ENCODE measurements around the gene TFDP2.

TFDP2 gene

GRCh38 chr3:142159083-142159740, 9.9 kb upstream of the TFDP2 start:
- ATAC-seq: no peak
- TF ChIP-seq ZC3H10 (CRISPR knock-in tag; IDR thresholded peaks at IDR 0.05) (no peak), ZFP3 (CRISPR knock-in tag; IDR thresholded peaks at IDR 0.05) (no peak), OSR1 (CRISPR knock-in tag; IDR thresholded peaks at IDR 0.05) (no peak), ISL1 (CRISPR knock-in tag; IDR thresholded peaks at IDR 0.05) (no peak), ZNF8 (CRISPR knock-in tag; IDR thresholded peaks at IDR 0.05) (no peak)

GRCh38 chr3:142154186-142154585, 4.8 kb upstream of the TFDP2 start:
- no peak for ATAC-seq
- TF ChIP-seq POU6F1 (CRISPR knock-in tag; IDR thresholded peaks at IDR 0.05; ENCODE audit: borderline replicate concordance, low read depth): no peak

- TF ChIP-seq PPARA (CRISPR knock-in tag; IDR thresholded peaks at IDR 0.05; ENCODE audit: borderline replicate concordance) (no peak), PATZ1 (CRISPR knock-in tag; IDR thresholded peaks at IDR 0.05; ENCODE audit: borderline replicate concordance) (no peak), ZFP3 (CRISPR knock-in tag; IDR thresholded peaks at IDR 0.05) (no peak), TSHZ2 (CRISPR knock-in tag; IDR thresholded peaks at IDR 0.05) (no peak), RARB (CRISPR knock-in tag; IDR thresholded peaks at IDR 0.05) (no peak), SNAI2 (CRISPR knock-in tag; IDR thresholded peaks at IDR 0.05) (no peak), ZNF565 (CRISPR knock-in tag; conservative IDR thresholded peaks at IDR 0.05; ENCODE audit: low read depth) (no peak), TCF4 (CRISPR knock-in tag; IDR thresholded peaks at IDR 0.05; ENCODE audit: borderline replicate concordance) (no peak), ISL1 (CRISPR knock-in tag; IDR thresholded peaks at IDR 0.05) (no peak)
- no peak for ATAC-seq
These were observed 3.0 kb upstream of the TFDP2 start for GRCh38 chr3:142152384-142152783.

- ATAC-seq: no peak
- TF ChIP-seq ESRRG (CRISPR knock-in tag; IDR thresholded peaks at IDR 0.05): no peak
These were observed 2.5 kb upstream of the TFDP2 start for GRCh38 chr3:142151828-142152227.

GRCh38 chr3:142151240-142151639, 1.9 kb upstream of the TFDP2 start:
- TF ChIP-seq TOX (CRISPR knock-in tag; IDR thresholded peaks at IDR 0.05; ENCODE audit: borderline replicate concordance) (no peak), ZNF565 (CRISPR knock-in tag; conservative IDR thresholded peaks at IDR 0.05; ENCODE audit: low read depth) (no peak)
- no peak for ATAC-seq

GRCh38 chr3:142150271-142150670, 927 bp upstream of the TFDP2 start:
- no peak for TF ChIP-seq PPARA (CRISPR knock-in tag; IDR thresholded peaks at IDR 0.05; ENCODE audit: borderline replicate concordance)
- TF ChIP-seq ZFP3 (CRISPR knock-in tag; IDR thresholded peaks at IDR 0.05): no peak
- no peak for TF ChIP-seq TOX (CRISPR knock-in tag; IDR thresholded peaks at IDR 0.05; ENCODE audit: borderline replicate concordance)
- ATAC-seq: no peak

- no peak; the same call in 2 of the 3 replicates for ATAC-seq
- TF ChIP-seq OSR1 (CRISPR knock-in tag; IDR thresholded peaks at IDR 0.05) (no peak), ZNF8 (CRISPR knock-in tag; IDR thresholded peaks at IDR 0.05) (no peak), ZFP30 (CRISPR knock-in tag; IDR thresholded peaks at IDR 0.05) (no peak), ARNTL (CRISPR knock-in tag; IDR thresholded peaks at IDR 0.05; ENCODE audit: borderline replicate concordance, low read depth) (no peak), POU6F1 (CRISPR knock-in tag; IDR thresholded peaks at IDR 0.05; ENCODE audit: borderline replicate concordance, low read depth) (no peak), BACH2 (CRISPR knock-in tag; IDR thresholded peaks at IDR 0.05; ENCODE audit: borderline replicate concordance) (no peak), PATZ1 (CRISPR knock-in tag; IDR thresholded peaks at IDR 0.05; ENCODE audit: borderline replicate concordance) (no peak), CSDC2 (CRISPR knock-in tag; IDR thresholded peaks at IDR 0.05) (no peak)
These were observed 289 bp upstream of the TFDP2 start for GRCh38 chr3:142149673-142149992.
